NCI-H128 (cell line): Measurements from ENCODE around the gene OTOG.
"Not testable (repeated sequence)": the region's sequence is repeated elsewhere in the genome, so short reads cannot be mapped to it uniquely, and the experiment has no call there.

ENCODE experiments used
- DNase-seq: peaks from one replicate; lab custom pipeline; 2025; ENCODE audit not compliant: unreplicated experiment; lab: John Stamatoyannopoulos, UW

The OTOG gene

GRCh38 chr11:17622711-17623110 lies 75.7 kb downstream of the OTOG start:
- not testable (repeated sequence) for DNase-seq

GRCh38 chr11:17629113-17629512 lies 82.1 kb downstream of the OTOG start:
- DNase-seq: no peak

GRCh38 chr11:17630936-17631335 lies 83.9 kb downstream of the OTOG start:
- no peak for DNase-seq

GRCh38 chr11:17631702-17632365 lies 84.8 kb downstream of the OTOG start:
- no peak for DNase-seq

GRCh38 chr11:17633279-17633986 lies 86.4 kb downstream of the OTOG start:
- DNase-seq: no peak

- DNase-seq: no peak
Observed at GRCh38 chr11:17633987-17634775, 87.1 kb downstream of the OTOG start.

GRCh38 chr11:17634776-17635550 lies 87.9 kb downstream of the OTOG start:
- DNase-seq: no peak

- DNase-seq: no peak
Observed at GRCh38 chr11:17635551-17635938, 88.5 kb downstream of the OTOG start.

GRCh38 chr11:17636721-17637120 lies 89.7 kb downstream of the OTOG start:
- no peak for DNase-seq

GRCh38 chr11:17637901-17638300 lies 90.8 kb downstream of the OTOG start:
- no peak for DNase-seq

- DNase-seq: no peak
Observed at GRCh38 chr11:17638311-17638710, 91.3 kb downstream of the OTOG start.

GRCh38 chr11:17639091-17639490 lies 92.0 kb downstream of the OTOG start:
- no peak for DNase-seq

GRCh38 chr11:17639781-17640180 lies 92.7 kb downstream of the OTOG start:
- no peak for DNase-seq

GRCh38 chr11:17640493-17641164 lies 93.6 kb downstream of the OTOG start:
- DNase-seq: no peak

- no peak for DNase-seq
Observed at GRCh38 chr11:17641792-17642350, 94.8 kb downstream of the OTOG start.

GRCh38 chr11:17642370-17642769 lies 95.3 kb downstream of the OTOG start:
- DNase-seq: no peak

- no peak for DNase-seq
Observed at GRCh38 chr11:17642980-17643379, 95.9 kb downstream of the OTOG start.

- no peak for DNase-seq
Observed at GRCh38 chr11:17643506-17644405, 96.7 kb downstream of the OTOG start.
